HuH-7 (cell line): Measurements from ENCODE around the gene TMEM150C.
"Not testable (repeated sequence)": the region's sequence is repeated elsewhere in the genome, so short reads cannot be mapped to it uniquely, and the experiment has no call there.

Source experiments
- DNase-seq: peaks from one replicate; pipeline ENCODE4 v3.0.0; 2011; ENCODE audit warnings: low spot score

The TMEM150C gene

DNA sequence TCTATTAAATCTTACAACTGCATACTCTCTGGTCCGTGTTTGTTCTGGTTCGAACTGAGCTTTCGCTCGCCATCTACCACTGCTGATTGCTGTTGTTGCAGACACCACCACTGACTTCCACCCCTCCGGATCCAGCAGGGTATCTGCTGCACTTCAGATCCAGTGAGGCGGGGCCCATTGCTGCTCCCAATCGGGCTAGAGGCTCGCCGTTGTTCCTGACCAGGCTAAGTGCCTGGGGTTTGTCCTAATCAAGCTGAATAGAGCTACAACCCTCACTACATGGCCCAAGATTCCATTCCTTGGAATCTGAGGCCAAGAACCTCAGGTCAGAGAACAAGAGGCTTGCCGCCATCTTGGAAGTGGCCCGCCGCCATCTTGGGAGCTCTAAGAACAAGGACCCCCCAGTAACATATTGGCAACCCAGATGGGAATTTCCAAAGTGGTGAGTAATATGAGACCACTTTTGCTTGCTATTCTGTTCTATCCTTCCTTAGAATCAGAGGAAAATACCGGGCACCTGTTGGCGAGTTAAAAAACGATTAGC lies 88.1 kb downstream of the TMEM150C start:
- no peak for DNase-seq

DNA sequence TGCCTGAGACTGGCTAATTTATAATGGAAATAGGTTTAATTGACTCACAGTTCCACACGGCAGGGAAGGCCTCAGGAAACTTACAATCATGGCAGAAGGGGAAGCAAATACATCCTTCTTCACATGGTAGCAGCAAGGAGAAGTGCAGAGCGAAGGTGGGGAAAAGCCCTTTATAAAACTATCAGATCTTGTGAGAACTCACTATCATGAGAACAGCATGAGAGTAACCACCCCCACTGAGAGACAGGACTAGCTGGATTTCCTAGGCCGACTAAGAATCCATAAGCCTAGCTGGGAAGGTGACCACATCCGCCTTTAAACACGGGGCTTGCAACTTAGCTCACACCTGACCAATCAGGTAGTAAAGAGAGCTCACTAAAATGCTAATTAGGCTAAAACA lies 88.7 kb downstream of the TMEM150C start:
- not testable (repeated sequence) for DNase-seq

DNA sequence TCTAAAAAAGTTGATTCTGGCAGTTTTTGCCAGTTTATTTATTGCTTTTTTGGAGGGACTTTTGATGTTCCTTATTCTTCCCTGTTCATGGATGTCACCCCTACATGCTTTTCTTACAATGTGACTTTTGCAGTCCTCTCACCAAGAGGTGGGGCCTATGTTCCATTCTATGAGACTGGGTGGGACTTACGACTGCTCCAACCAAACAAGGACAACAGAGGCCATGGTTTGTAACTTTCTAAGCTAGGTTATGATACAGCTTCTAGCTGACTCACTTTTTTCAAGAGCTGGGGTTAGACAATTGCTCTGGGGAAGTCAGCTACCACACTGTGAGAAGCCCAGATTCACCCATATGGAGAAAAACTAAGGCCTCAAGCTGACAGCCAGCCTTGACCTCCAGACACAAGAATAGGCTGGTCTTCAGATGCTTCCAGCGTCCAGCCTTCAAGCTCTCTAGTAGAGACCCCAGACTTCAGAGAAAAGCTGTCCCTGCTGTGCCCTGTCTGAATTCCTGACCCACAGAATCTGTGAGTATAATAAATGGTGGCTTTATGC lies 91.9 kb downstream of the TMEM150C start:
- no peak for DNase-seq

DNA sequence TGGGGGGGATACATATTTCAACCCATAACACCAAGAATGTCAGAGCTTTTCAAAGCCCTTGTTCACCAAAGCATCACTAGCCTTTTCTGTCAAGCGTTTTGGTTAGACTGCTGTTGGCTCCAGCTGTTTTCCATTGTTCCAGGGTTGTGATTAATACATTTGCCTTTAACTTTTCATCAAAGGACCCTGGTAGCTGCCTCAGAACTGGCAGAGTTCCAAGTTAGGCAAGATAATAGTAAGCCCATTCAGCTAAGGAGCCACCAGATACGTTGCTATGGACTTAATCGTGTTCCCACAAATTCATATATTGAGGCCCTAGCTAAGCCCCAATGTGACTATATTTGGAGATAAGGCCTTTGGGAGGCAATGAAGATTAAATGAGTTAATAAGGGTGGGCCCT lies 94.3 kb downstream of the TMEM150C start:
- no peak for DNase-seq

DNA sequence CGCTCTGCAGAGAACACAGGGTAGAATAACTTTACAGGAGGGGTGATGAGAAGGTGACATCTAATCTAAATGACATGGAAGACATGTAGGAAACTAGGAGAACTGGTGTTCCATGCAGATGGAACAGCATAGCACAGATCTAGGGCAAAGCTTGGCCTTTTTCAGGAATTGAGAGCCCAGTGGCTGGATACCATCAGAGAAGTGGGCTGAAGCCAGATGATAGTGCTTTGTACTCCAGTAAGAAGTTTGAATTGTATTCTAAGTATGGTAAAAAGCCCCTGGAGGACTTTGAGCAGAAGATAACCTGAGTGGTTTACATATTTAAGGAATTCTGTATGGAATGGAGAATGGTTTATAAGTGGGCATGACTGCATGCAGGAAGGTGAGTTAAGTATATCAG lies 98.6 kb downstream of the TMEM150C start:
- no peak for DNase-seq

DNA sequence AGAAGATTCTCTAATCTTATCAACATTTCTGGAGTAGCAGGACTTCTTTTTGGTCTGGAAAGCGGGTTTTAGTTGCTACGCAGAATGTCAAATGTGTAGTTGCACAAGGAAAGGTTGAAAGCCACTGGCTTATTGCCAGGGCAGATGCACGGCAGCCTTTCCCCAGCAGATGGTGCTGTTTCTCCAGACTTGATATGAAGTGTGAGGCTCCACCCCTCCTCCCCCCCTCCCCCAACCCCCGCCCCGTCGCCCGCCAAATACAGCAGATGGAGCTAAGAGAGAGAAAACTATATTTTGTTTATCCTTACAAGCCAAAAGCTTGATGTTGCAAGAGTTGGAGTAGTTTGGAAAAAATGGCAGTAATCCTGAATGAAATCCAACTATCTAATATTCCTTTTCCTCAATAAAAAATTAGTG lies 99.4 kb downstream of the TMEM150C start:
- peak; percentile 61 for DNase-seq

DNA sequence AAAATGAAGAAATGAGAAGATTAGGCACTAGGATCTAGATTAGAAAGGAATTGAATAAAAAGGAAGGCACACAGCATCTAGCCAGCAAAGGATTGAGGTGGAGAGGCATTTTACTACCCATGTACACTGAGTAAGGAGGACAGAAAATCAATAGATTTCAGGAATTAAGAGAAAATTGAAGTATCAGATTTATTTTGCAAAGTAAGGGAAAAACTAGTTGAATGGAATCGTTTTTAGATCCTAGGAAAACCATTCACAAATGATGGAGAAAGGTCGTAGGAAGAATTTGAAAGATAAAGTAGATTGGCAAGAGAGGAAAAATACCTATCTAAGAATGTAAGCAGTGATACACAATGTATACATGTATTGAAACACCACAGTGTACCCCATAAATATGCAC lies 100.1 kb downstream of the TMEM150C start:
- no peak for DNase-seq

DNA sequence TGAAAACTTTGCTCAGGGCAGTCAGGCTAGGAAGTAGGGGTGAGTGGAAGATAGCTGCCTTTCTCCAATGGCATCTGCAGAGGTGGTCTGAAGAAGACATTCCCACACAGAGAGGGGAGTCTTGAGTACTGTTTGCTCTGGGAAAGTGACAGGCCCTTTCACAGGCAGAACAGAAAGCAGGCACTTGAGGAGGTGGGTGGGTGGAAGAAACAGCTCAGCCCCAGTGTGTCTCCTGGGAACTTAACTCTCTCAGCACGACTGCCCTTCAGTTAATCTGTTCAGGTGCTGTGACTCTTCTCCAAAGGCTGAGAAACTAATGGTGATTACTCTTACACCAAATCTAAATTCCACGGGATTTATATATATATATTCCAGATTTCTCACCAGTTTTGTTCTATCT lies 103.1 kb downstream of the TMEM150C start:
- DNase-seq: no peak

DNA sequence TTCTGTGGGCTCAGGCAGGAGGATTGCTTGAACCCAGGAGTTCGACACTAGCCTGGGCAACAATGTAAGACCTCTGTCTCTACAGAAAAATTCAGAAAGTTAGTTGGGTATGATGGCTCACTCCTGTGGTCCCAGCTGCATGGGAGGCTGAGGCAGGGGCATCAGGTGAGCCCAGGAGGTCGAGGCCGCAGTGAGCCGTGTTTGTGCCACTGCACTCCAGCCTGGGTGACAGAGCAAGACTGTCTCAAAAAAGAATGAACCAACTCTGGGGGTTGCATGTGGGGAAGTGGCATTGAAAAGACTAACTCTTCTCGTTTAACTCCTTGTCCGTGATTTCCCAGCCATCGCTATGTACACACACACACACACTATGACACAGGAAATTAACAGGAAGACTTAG lies 104.5 kb downstream of the TMEM150C start:
- DNase-seq: no peak

DNA sequence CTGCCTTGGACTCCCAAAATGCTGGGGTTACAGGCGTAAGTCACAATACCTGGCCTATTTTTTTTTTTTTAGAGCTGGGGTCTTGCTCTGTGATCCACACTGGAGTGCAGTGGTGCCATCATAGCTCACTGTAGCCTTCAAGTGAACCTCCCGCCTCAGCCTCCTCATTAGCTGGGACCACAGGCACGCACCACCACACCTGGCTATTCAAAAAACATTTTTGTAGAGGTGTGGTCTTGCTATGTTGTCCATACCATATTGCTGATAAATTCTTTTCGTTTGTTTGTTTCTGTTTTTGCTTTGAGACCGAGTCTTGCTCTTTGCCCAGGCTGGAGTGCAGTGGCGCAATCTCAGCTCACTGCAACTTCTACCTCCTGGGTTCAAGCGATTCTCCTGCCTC lies 109.8 kb downstream of the TMEM150C start:
- DNase-seq: no peak

DNA sequence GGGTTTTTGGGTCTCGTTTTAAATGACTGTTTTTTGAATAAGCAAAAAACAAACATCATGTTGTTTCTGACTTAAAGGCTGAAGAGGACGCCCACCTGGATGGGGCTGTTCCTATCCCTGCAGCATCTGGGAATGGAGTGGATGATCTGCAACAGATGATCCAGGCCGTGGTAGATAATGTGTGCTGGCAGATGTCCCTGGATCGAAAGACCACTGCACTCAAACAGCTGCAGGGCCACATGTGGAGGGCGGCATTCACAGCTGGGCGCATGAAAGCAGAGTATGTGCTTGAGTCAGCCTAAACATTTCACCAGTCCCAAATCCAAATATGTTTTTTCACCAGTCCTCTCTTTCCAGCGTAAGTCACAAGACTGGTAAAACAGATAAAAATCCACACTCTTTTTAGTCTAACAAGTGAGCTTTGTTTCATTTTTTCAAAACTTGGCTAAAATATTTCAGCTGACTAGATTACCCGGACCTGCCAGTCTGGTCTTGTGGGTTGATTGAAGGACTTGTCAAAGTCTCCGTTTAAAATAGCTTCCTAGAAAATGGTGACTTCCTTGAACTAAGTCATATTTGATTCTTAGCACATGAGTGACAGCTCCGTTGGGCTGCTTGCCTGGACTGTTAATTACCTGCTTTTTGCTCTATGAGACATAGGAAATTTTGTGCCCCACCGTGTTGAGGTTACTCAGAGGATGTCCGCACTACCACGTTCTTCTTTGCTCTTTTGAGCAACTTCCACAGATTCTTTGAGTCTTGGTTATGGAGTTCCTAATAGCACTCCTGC lies 110.6 kb downstream of the TMEM150C start:
- no peak for DNase-seq

DNA sequence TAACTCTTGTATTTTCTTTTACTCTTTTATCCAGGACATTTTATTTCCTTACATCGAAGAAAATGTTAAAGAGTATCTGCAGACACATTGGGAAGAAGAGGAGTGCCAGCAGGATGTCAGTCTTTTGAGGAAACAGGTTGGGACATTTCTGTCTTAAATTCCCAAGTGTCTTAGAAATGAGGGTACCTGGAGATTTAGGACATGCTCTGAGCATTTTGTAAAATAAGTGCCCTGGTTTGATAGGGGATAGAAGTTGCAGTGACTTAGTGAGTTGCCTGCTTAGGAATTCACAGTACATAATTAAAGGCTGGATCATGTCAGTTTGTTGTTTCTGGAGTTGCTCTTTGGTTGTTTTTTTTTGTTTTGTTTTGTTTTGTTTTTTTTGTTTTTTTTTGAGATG lies 113.9 kb downstream of the TMEM150C start:
- no peak for DNase-seq

DNA sequence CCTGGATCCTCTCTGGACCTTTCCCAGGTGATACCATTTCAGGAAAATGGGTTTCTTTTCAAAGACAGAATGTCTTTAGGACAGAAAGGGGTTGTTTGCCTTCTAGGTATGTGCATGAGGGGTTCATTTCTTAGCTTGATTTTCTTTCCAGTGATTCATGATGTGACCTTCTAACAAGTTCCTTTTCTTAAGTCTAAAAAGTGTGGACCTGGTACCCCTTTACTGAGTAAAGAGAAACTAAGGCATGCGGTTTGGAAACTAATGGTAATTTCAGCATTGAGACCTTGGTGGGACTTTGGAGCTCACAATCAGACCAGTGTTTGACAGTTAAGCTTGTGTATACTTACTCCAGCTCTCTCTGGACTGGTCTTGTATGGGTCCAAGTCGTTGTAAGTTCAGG lies 122.7 kb downstream of the TMEM150C start:
- no peak for DNase-seq

DNA sequence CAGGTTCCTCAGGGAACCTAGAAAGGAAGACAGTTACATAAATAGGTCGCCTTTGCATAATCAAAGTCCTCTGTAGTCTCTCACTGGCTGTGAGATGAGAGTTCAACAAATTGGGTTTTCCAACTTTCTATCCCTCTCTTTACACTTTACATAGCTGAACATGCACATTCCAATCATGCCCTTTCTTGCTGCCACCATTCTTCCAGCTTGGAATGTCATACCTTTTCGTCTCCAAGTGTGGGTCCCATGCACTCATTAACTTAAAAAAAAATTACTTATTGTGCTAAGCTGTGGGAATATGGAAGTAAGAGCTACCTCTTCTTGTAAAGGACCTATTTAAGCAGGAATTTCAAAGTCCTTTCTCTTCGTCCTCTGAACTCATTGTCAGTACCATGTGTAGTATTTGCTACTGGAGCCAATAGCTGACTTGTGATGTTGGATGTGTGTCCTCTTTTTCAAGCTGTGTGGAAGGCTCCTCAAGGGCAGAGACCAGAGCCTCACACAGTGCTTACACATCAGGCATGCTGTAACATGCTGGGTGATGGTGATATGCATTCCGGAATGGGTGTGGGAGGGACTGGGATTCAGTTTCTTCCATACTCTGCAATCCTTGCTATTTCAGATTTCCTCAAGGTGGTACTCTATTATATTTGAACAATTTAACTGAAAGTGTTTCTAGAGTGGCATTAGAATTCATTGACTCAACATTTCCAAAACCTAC lies 124.3 kb downstream of the TMEM150C start:
- no peak for DNase-seq

DNA sequence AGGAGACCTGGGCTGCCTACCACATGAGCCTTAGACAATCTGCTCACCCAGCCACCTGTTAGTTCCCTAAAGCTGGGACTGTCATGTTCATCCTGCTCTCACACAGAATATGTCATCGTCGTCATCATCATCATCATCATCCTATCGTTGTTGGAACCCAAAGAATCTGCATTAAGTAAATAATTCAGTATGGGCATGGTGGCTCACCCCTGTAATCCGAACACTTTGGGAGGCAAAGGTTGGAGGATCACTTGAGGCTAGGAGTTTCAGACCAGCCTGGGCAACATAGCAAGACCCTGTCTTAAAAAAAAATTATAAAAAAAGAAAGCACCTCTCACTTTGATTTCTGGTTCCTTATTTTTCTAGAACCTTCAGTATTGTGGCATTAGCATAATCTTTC lies 125.0 kb downstream of the TMEM150C start:
- DNase-seq: no peak

DNA sequence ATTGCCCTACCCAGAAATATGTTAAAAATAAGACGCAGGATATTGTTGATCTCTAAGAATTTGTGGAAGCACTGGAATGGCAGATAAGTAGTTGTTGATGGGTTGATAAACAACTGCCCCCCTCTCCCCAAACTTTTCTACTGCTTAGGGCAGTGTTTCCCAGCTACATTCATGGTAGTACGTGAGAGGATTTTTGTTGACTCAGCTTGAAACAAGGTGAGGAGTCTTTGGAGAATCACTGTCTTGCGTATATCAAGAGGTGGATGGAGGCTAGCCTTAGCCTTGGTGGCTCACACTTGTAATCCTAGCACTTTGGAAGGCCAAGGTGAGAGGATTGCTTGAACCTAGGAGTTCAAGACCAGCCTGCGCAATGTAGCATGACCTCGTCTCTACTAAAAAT lies 125.7 kb downstream of the TMEM150C start:
- no peak for DNase-seq

DNA sequence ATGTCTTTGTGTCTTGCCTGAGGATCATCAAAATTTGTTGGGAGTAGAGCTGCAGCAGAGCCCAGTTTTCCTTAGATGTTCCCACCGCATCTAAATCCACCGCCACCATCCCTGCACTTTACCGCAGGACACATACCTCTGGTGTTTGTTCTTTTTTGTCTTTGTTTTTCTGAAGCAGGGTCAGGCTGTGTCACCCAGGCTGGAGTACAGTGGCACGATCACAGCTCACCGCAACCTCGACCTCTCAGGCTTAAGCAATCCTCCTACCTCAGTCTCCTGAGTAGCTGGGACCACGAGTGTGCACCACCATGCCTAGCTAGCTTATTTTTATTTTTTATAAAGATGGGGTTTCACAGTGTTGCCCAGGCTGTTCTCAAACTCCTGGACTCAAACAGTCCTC lies 126.8 kb downstream of the TMEM150C start:
- DNase-seq: no peak

DNA sequence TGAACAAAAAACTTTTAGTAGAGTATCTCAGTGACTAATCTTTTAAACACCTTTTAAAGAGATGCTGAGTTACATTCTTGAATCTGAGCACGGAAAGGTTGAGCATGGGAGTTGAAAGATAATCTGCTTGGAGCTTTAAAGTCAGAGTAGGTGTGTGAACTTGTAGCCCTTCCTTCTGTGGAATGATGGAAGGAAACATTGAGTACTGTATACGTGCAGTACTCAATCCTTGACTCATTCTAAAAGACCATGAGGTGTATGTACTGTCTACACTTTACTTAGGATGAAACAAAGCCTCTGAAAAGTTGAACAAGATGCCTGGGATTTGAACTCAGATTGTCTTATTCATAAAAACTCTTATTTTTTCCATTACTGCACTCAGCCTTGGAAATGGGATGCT lies 128.0 kb downstream of the TMEM150C start:
- DNase-seq: no peak
